Tibial nerve (tissue), 4 donors: ENCODE results near the gene TDG. TPM values are rescaled to one million over a fixed set of nuclear protein-coding genes. Genes with fewer than 3 reads are reported as not detected.

Experiments used
- DNase-seq, 2 donors: peaks; one replicate each; pipeline ENCODE4 v3.0.0-alpha.2; 2019; ENCODE audit warnings: low spot score in 2 of 2
- H3K27ac ChIP-seq, 4 donors: fragments of 200-600 bp; sonication (generic) in 3 of 4; one replicate each; pipeline ENCODE4 v1.5.1; 2017 to 2019; ENCODE audit warnings: mild to moderate bottlenecking in 1 of 4
- H3K27me3 ChIP-seq, 2 donors: fragments of 200-600 bp; sonication (generic) in 1 of 2; one replicate each; pipeline versions ENCODE4 v1.5.1 to v1.6.0; 2017 to 2019
- H3K36me3 ChIP-seq, 3 donors: fragments of 200-600 bp; sonication (generic); one replicate each; pipeline ENCODE4 v1.5.1; 2018 to 2019
- H3K4me1 ChIP-seq, 4 donors: fragments of 200-600 bp; sonication (generic) in 3 of 4; one replicate each; pipeline ENCODE4 v1.5.1; 2017 to 2019
- H3K4me3 ChIP-seq, 4 donors: fragments of 200-600 bp; sonication (generic) in 3 of 4; one replicate each; pipeline ENCODE4 v1.5.1; 2017 to 2019; ENCODE audit warnings: mild to moderate bottlenecking in 1 of 4, moderate library complexity in 1 of 4
- H3K9me3 ChIP-seq, 4 donors: fragments of 200-600 bp; sonication (generic) in 3 of 4; one replicate each; pipeline ENCODE4 v1.5.1; 2017 to 2019
- EP300 ChIP-seq, 2 donors: sonication (generic); formaldehyde crosslinking; IDR thresholded peaks; one replicate each; pipeline ENCODE4 v1.6.1; 2017; ENCODE audit warnings: antibody characterized with exemption in 2 of 2, mild to moderate bottlenecking in 1 of 2
- POLR2A ChIP-seq, 2 donors: fragments of 450-650 bp; IDR thresholded peaks; one replicate each; pipeline ENCODE4 v1.6.1; 2017; ENCODE audit warnings: antibody characterized with exemption in 2 of 2, mild to moderate bottlenecking in 2 of 2, moderate library complexity in 2 of 2
- WGBS, 2 donors: methylation state at CpG; one replicate each; pipeline ENCODE4 v1.1.5; 2018; 5-methylcytosine and 5-hydroxymethylcytosine counted together
- total RNA-seq, 4 donors: library from RNA; depleted of rRNA; stranded (reverse); fragments of >200 nt; gene quantifications; one replicate each; pipeline ENCODE4 v1.1.0, GENCODE V29; 2016
- TF ChIP-seq, protein P1 (sequence below), 5 experiments: fragments of 200-600 bp in 3 of 5; fragments of 450-650 bp in 2 of 5; sonication (generic) in 3 of 5; IDR thresholded peaks; one replicate each; pipeline ENCODE4 v1.5.1; 2016 to 2019; ENCODE audit warnings: antibody characterized with exemption in 5 of 5, mild to moderate bottlenecking in 3 of 5, moderate library complexity in 2 of 5

Gene TDG
- total RNA-seq, 4 donors from 2014 or later: 13.7 to 23.7 (median 20.0) TPM

GRCh38 chr12:103973909-103974308 lies 8.2 kb downstream of the TDG start:
- Histone ChIP-seq H3K4me1 (peaks cover 0 to 29% (median 5%) of the 10 kb centered on the region in 4 donors), H3K9me3 (no peaks in the 10 kb centered on the region), H3K27ac (no peak overlapping the region), H3K4me3 (no peak overlapping the region), H3K27me3 (no peaks in the 10 kb centered on the region), H3K36me3 (peaks cover 0 to 19% (median 0%) of the 10 kb centered on the region in 3 donors)
- TF ChIP-seq POLR2A (IDR thresholded peaks at IDR 0.05): no peak
- TF ChIP-seq, protein P1, sequence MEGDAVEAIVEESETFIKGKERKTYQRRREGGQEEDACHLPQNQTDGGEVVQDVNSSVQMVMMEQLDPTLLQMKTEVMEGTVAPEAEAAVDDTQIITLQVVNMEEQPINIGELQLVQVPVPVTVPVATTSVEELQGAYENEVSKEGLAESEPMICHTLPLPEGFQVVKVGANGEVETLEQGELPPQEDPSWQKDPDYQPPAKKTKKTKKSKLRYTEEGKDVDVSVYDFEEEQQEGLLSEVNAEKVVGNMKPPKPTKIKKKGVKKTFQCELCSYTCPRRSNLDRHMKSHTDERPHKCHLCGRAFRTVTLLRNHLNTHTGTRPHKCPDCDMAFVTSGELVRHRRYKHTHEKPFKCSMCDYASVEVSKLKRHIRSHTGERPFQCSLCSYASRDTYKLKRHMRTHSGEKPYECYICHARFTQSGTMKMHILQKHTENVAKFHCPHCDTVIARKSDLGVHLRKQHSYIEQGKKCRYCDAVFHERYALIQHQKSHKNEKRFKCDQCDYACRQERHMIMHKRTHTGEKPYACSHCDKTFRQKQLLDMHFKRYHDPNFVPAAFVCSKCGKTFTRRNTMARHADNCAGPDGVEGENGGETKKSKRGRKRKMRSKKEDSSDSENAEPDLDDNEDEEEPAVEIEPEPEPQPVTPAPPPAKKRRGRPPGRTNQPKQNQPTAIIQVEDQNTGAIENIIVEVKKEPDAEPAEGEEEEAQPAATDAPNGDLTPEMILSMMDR (IDR thresholded peaks at IDR 0.05): no peak
- no peak for TF ChIP-seq EP300 (IDR thresholded peaks at IDR 0.05)
- no peak for DNase-seq
- 69 to 70% methylated on average over 2 of the region's 2 CpGs for WGBS, 2 donors

GRCh38 chr12:103975368-103975767 lies 9.7 kb downstream of the TDG start:
- H3K36me3 ChIP-seq: peaks cover 0 to 34% (median 5%) of the 10 kb centered on the region in 3 donors
- H3K9me3 ChIP-seq: no peaks in the 10 kb centered on the region
- H3K4me1 ChIP-seq: peaks cover 0 to 14% (median under 1%) of the 10 kb centered on the region in 4 donors
- no peaks in the 10 kb centered on the region for H3K27me3 ChIP-seq
- no peak overlapping the region for H3K4me3 ChIP-seq
- DNase-seq: no peak
- 90 to 92% methylated on average over 2 of the region's 2 CpGs for WGBS, 2 donors
- TF ChIP-seq, protein P1 (IDR thresholded peaks at IDR 0.05): no peak
- TF ChIP-seq EP300 (IDR thresholded peaks at IDR 0.05) (no peak), POLR2A (IDR thresholded peaks at IDR 0.05) (no peak)
- H3K27ac ChIP-seq: no peak overlapping the region

- no peak for TF ChIP-seq POLR2A (IDR thresholded peaks at IDR 0.05)
- TF ChIP-seq, protein P1 (IDR thresholded peaks at IDR 0.05): no peak
- TF ChIP-seq EP300 (IDR thresholded peaks at IDR 0.05): no peak
- Histone ChIP-seq H3K9me3 (no peaks in the 10 kb centered on the region), H3K27ac (no peak overlapping the region), H3K27me3 (no peaks in the 10 kb centered on the region), H3K4me3 (no peak overlapping the region), H3K4me1 (peaks cover 0 to 5% (median 0%) of the 10 kb centered on the region in 4 donors), H3K36me3 (peaks cover 0 to 65% (median 17%) of the 10 kb centered on the region in 3 donors)
- 86 to 87% methylated on average over 4 of the region's 4 CpGs for WGBS, 2 donors
- DNase-seq: no peak
Measured at GRCh38 chr12:103978384-103978982, 12.8 kb downstream of the TDG start.

DNA sequence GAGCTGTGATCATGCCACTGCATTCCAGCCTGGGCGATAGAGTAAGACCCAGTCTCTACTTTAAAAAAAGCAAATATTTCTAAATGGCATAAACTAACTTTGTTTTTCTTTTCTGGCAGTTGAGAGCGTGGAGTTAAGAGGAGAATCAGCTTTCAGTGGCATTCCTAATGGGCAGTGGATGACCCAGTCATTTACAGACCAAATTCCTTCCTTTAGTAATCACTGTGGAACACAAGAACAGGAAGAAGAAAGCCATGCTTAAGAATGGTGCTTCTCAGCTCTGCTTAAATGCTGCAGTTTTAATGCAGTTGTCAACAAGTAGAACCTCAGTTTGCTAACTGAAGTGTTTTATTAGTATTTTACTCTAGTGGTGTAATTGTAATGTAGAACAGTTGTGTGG lies 21.2 kb downstream of the TDG start:
- WGBS, 2 donors: 58 to 92% methylated on average over 2 of the region's 2 CpGs
- no peaks in the 10 kb centered on the region for H3K4me1 ChIP-seq
- no peak overlapping the region for H3K4me3 ChIP-seq
- no peak for TF ChIP-seq POLR2A (IDR thresholded peaks at IDR 0.05)
- TF ChIP-seq, protein P1 (IDR thresholded peaks at IDR 0.05): no peak
- no peak for TF ChIP-seq EP300 (IDR thresholded peaks at IDR 0.05)
- DNase-seq: no peak
- H3K36me3 ChIP-seq: peaks cover 11 to 80% (median 36%) of the 10 kb centered on the region in 3 donors
- H3K27ac ChIP-seq: no peak overlapping the region
- peaks cover 0 to 2% of the 10 kb centered on the region in 2 donors for H3K27me3 ChIP-seq
- no peaks in the 10 kb centered on the region for H3K9me3 ChIP-seq

DNA sequence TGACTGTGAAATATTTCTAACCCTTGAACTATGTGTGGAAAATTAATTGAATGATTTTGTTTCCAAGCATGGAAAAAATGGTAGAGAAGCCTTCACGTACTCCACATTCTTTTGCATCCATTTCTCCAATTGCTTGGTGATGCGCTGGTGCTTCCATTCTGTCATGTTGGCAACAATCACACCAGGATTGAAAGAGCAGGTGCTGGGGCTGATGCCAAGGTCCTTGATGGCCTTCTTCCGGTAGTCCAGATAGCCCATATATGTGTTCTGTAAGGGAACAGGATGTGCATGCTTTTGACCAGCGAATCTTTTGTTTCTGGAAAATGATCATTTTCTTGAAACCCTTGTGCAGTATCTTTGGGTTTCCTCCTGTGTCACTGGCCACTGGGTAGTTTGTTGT lies 28.6 kb downstream of the TDG start:
- Histone ChIP-seq H3K27me3 (no peaks in the 10 kb centered on the region), H3K27ac (no peak overlapping the region), H3K36me3 (peaks cover 0 to 20% (median 2%) of the 10 kb centered on the region in 3 donors), H3K9me3 (no peaks in the 10 kb centered on the region), H3K4me3 (no peak overlapping the region), H3K4me1 (no peaks in the 10 kb centered on the region)
- 87 to 89% methylated on average over 4 of the region's 4 CpGs for WGBS, 2 donors
- no peak for DNase-seq
- TF ChIP-seq POLR2A (IDR thresholded peaks at IDR 0.05): no peak
- no peak for TF ChIP-seq EP300 (IDR thresholded peaks at IDR 0.05)
- TF ChIP-seq, protein P1 (IDR thresholded peaks at IDR 0.05): no peak
